H9 (cell line): ENCODE results near the gene GTF2IRD2. TPM values are rescaled to one million over a fixed set of nuclear protein-coding genes. Genes with fewer than 3 reads are reported as not detected.
"Not testable (repeated sequence)": the region's sequence is repeated elsewhere in the genome, so short reads cannot be mapped to it uniquely, and the experiment has no call there.

ENCODE experiments used
- DNase-seq: peaks from one replicate; pipeline ENCODE4 v3.0.0-alpha.2; 2017
- H2AFZ ChIP-seq: one replicate; pipeline ENCODE4 v1.6.1; 2013; ENCODE audit warnings: mild to moderate bottlenecking, low read length, control low read depth, moderate library complexity
- H2AK5ac ChIP-seq: 2 replicates; pipeline ENCODE4 v1.6.1; 2013; ENCODE audit warnings: low read length, control low read depth, mixed read lengths; ENCODE audit not compliant: insufficient read length
- H2BK120ac ChIP-seq: one replicate; pipeline ENCODE4 v1.6.1; 2013; ENCODE audit warnings: low read depth, mild to moderate bottlenecking, low read length, control low read depth, inconsistent platforms; ENCODE audit not compliant: poor library complexity, severe bottlenecking
- H2BK12ac ChIP-seq: 2 replicates; pipeline ENCODE4 v1.6.1; 2013; ENCODE audit warnings: low read length, control low read depth, mixed read lengths, low read depth; ENCODE audit not compliant: insufficient read length
- H2BK15ac ChIP-seq: 2 replicates; pipeline ENCODE4 v1.6.1; 2013; ENCODE audit warnings: low read depth, low read length, control low read depth
- H2BK20ac ChIP-seq: one replicate; pipeline ENCODE4 v1.6.1; 2013; ENCODE audit warnings: low read depth, mild to moderate bottlenecking, low read length, control low read depth, inconsistent platforms; ENCODE audit not compliant: poor library complexity, severe bottlenecking
- H2BK5ac ChIP-seq: 2 replicates; pipeline ENCODE4 v1.6.1; 2013; ENCODE audit warnings: low read length, control low read depth, mixed read lengths; ENCODE audit not compliant: insufficient read length
- H3K14ac ChIP-seq: 2 replicates; pipeline ENCODE4 v1.6.1; 2013; ENCODE audit warnings: low read length, control low read depth; ENCODE audit not compliant: insufficient read depth
- H3K18ac ChIP-seq: 2 replicates; pipeline ENCODE4 v1.6.1; 2013; ENCODE audit warnings: low read depth, mild to moderate bottlenecking, mixed read lengths, low read length, control low read depth; ENCODE audit not compliant: insufficient read length
- H3K23ac ChIP-seq: 2 replicates; pipeline ENCODE4 v1.6.1; 2013; ENCODE audit warnings: low read length, control low read depth, mixed read lengths, low read depth; ENCODE audit not compliant: insufficient read length
- H3K23me2 ChIP-seq: 2 replicates; pipeline ENCODE4 v1.6.1; 2013; ENCODE audit warnings: low read depth, mild to moderate bottlenecking, mixed read lengths, low read length, control low read depth; ENCODE audit not compliant: insufficient read length, poor library complexity, severe bottlenecking
- H3K27ac ChIP-seq: 2 replicates; pipeline ENCODE4 v1.5.1; 2013; ENCODE audit warnings: low read length, control low read depth, mixed read lengths, low read depth; ENCODE audit not compliant: insufficient read length
- H3K27me3 ChIP-seq: 2 replicates; pipeline ENCODE4 v1.6.1; 2013; ENCODE audit warnings: low read length, control low read depth, inconsistent platforms; ENCODE audit not compliant: insufficient read depth
- H3K4ac ChIP-seq: 2 replicates; pipeline ENCODE4 v1.6.1; 2013; ENCODE audit warnings: low read depth, mild to moderate bottlenecking, control low read depth, inconsistent platforms, low read length, moderate library complexity
- H3K4me1 ChIP-seq: 2 replicates; pipeline ENCODE4 v1.6.1; 2013; ENCODE audit warnings: low read length, control low read depth, inconsistent platforms; ENCODE audit not compliant: insufficient read depth
- H3K4me2 ChIP-seq: 2 replicates; pipeline ENCODE4 v1.6.1; 2013; ENCODE audit warnings: low read length, control low read depth, mixed read lengths; ENCODE audit not compliant: insufficient read length, insufficient read depth
- H3K56ac ChIP-seq: 2 replicates; pipeline ENCODE4 v1.6.1; 2013; ENCODE audit warnings: low read depth, mild to moderate bottlenecking, mixed read lengths, low read length, control low read depth; ENCODE audit not compliant: insufficient read length
- H3K79me1 ChIP-seq: 2 replicates; pipeline ENCODE4 v1.6.1; 2013; ENCODE audit warnings: low read depth, mild to moderate bottlenecking, moderate library complexity, low read length, control low read depth, inconsistent platforms; ENCODE audit not compliant: insufficient read depth, poor library complexity, severe bottlenecking
- H3K79me2 ChIP-seq: 2 replicates; pipeline ENCODE4 v1.6.1; 2013; ENCODE audit warnings: low read length, control low read depth, inconsistent platforms; ENCODE audit not compliant: insufficient read depth
- H3K9ac ChIP-seq: 2 replicates; pipeline ENCODE4 v1.6.1; 2013; ENCODE audit warnings: low read length, control low read depth, mixed read lengths; ENCODE audit not compliant: insufficient read length; ENCODE audit errors: extremely low read depth
- H3K9me3 ChIP-seq: one replicate; pipeline ENCODE4 v1.6.1; 2013; ENCODE audit warnings: low read depth, low read length, inconsistent platforms; ENCODE audit not compliant: control insufficient read depth
- H3T11ph ChIP-seq: one replicate; pipeline ENCODE4 v1.6.1; 2013; ENCODE audit warnings: mild to moderate bottlenecking, low read length, control low read depth, inconsistent platforms
- H4K20me1 ChIP-seq: one replicate; pipeline ENCODE4 v1.6.1; 2013; ENCODE audit not compliant: control insufficient read depth, insufficient read length, insufficient read depth
- H4K5ac ChIP-seq: 2 replicates; pipeline ENCODE4 v1.6.1; 2013; ENCODE audit warnings: low read depth, mild to moderate bottlenecking, mixed read lengths, low read length, control low read depth; ENCODE audit not compliant: insufficient read length
- H4K8ac ChIP-seq: replicated peaks from 2 replicates; pipeline ENCODE4 v1.6.1; 2013; ENCODE audit warnings: low read length, control low read depth, mixed read lengths, low read depth; ENCODE audit not compliant: insufficient read length
- H4K91ac ChIP-seq: 2 replicates; pipeline ENCODE4 v1.6.1; 2013; ENCODE audit warnings: low read depth, mild to moderate bottlenecking, moderate library complexity, mixed read lengths, low read length, control low read depth; ENCODE audit not compliant: insufficient read length
- H3K27ac Mint-ChIP-seq, 3 experiments: 2 replicates in 2 of 3; 3 replicates in 1 of 3; pipeline ENCODE4 v1.8.0; 2020 to 2021; ENCODE audit warnings: mixed read lengths in 3 of 3, mild to moderate bottlenecking in 1 of 3, moderate library complexity in 1 of 3
- H3K27me3 Mint-ChIP-seq: 2 replicates; pipeline ENCODE4 v1.8.0; 2021; ENCODE audit warnings: low read depth, mild to moderate bottlenecking, moderate library complexity, mixed read lengths
- H3K36me3 Mint-ChIP-seq, 3 experiments: 2 replicates in 2 of 3; 3 replicates in 1 of 3; pipeline ENCODE4 v1.8.0; 2020 to 2021; ENCODE audit warnings: low read depth in 3 of 3, mixed read lengths in 3 of 3; ENCODE audit not compliant: insufficient read depth in 1 of 3
- H3K4me1 Mint-ChIP-seq, 2 experiments: 2 replicates each; pipeline ENCODE4 v1.8.0; 2020; ENCODE audit warnings: mixed read lengths in 2 of 2
- H3K4me3 Mint-ChIP-seq, 2 experiments: 2 replicates in 1 of 2; 3 replicates in 1 of 2; pipeline ENCODE4 v1.8.0; 2020 to 2021; ENCODE audit warnings: mild to moderate bottlenecking in 2 of 2, mixed read lengths in 2 of 2, moderate library complexity in 1 of 2
- H3K9me3 Mint-ChIP-seq, 2 experiments: 2 replicates in 1 of 2; 3 replicates in 1 of 2; pipeline ENCODE4 v1.8.0; 2020; ENCODE audit warnings: mild to moderate bottlenecking in 2 of 2, mixed read lengths in 2 of 2, moderate library complexity in 1 of 2
- WGBS: extraction: QIAGEN DNeasy Blood & Tissue Kit; methylation state at CpG from one replicate; pipeline ENCODE4 v1.1.7; 2013; ENCODE audit warnings: missing lambda C conversion rate, low lambda C conversion rate, mixed read lengths; ENCODE audit not compliant: insufficient read length; ENCODE audit errors: extremely low coverage; 5-methylcytosine and 5-hydroxymethylcytosine counted together
- total RNA-seq: library from RNA; stranded (reverse); gene quantifications from 2 replicates; pipeline ENCODE4 v1.2.1, GENCODE V29; 2021

Gene GTF2IRD2
- total RNA-seq, 1 experiment from 2014 or later: 9.1 TPM

GRCh38 chr7:74865777-74866176 lies 14.4 kb upstream of the GTF2IRD2 start:
- not testable (repeated sequence) for H3K14ac ChIP-seq, H4K5ac ChIP-seq, H3K27ac ChIP-seq, H2BK20ac ChIP-seq, H3K27me3 ChIP-seq, H3K27ac Mint-ChIP-seq, H3K27me3 Mint-ChIP-seq, H2BK120ac ChIP-seq, H3K4me2 ChIP-seq, H3K23me2 ChIP-seq, H3T11ph ChIP-seq, H3K4ac ChIP-seq, H2BK5ac ChIP-seq, H3K23ac ChIP-seq, H2BK12ac ChIP-seq, H3K4me3 Mint-ChIP-seq, H4K8ac ChIP-seq, H4K20me1 ChIP-seq, H4K91ac ChIP-seq, H3K9ac ChIP-seq, H3K36me3 Mint-ChIP-seq, H3K56ac ChIP-seq, H3K9me3 ChIP-seq, H3K4me1 Mint-ChIP-seq, H3K79me2 ChIP-seq, H3K9me3 Mint-ChIP-seq, H2BK15ac ChIP-seq, H2AK5ac ChIP-seq, H2AFZ ChIP-seq, DNase-seq, H3K79me1 ChIP-seq, H3K4me1 ChIP-seq, H3K18ac ChIP-seq
- no CpG with 5 or more reads among the region's 8 CpGs for WGBS

DNA sequence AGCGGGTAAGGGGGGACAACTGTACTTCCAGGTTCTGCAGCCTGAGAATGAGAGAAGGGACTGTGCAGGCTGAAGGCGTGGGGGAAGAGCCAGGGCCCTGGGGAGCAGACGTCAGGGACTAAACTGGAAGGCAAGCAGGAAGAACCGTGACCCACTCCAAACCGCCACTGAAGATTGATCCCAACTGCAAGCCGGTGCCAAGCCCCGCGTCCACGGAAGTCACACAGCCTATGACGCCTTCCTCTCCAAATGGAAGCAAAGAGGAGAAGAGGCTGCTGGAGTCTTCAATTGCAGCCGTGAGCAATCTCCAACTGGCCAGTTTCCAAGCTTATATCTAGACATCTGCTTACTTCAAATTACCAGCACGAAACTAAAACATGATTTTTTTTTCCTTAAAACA lies 1.6 kb downstream of the GTF2IRD2 start:
- not testable (repeated sequence) for H2BK5ac ChIP-seq, H3K23me2 ChIP-seq, H3K27ac Mint-ChIP-seq, H2BK120ac ChIP-seq, H3K23ac ChIP-seq, H4K5ac ChIP-seq, H3K27ac ChIP-seq, H2AFZ ChIP-seq, H2BK20ac ChIP-seq, H3K36me3 Mint-ChIP-seq, H3K56ac ChIP-seq, H4K8ac ChIP-seq, H3K4me1 ChIP-seq, H3K79me2 ChIP-seq, H3K27me3 Mint-ChIP-seq, H2AK5ac ChIP-seq, H3K4ac ChIP-seq, H3K9me3 Mint-ChIP-seq, H3K9me3 ChIP-seq, H4K91ac ChIP-seq, H4K20me1 ChIP-seq, H3T11ph ChIP-seq, H3K79me1 ChIP-seq, H3K4me3 Mint-ChIP-seq, H3K18ac ChIP-seq, H3K4me2 ChIP-seq, H3K4me1 Mint-ChIP-seq, H2BK12ac ChIP-seq, DNase-seq, H2BK15ac ChIP-seq, H3K27me3 ChIP-seq, H3K14ac ChIP-seq, H3K9ac ChIP-seq
- no CpG with 5 or more reads among the region's 12 CpGs for WGBS
